Sciatic nerve (tissue), 2 donors: ENCODE results near the gene ABCG1. TPM values are rescaled to one million over a fixed set of nuclear protein-coding genes. Genes with fewer than 3 reads are reported as not detected.
A peak's percentile ranks its signal among the peaks of the same experiment; 100 is the strongest.

Experiments
- ATAC-seq: fragments of 200-7000 bp; cut with Tn5 transposase; one replicate; pipeline ENCODE4 v1.9.1; 2020; ENCODE audit warnings: mild to moderate bottlenecking, moderate library complexity
- DNase-seq: peaks from one replicate; pipeline ENCODE4 v3.0.0-alpha.2; 2020; ENCODE audit warnings: low spot score
- intact Hi-C: fragments of 100-400 bp; cut with DNase I; formaldehyde crosslinking; loops from one replicate; pipeline ENCODE4 v1.14.2; 2022
- total RNA-seq: library from RNA; stranded (reverse); fragmentation: NEBNext Ultra II Directional; extraction: Animal tissue kit (Norgen Biotek cat#: 25700); gene quantifications from one replicate; pipeline ENCODE4 v1.2.1, GENCODE V29; 2021
- donor health status: DM: no; HTN: no; CAD: no.
- donor health status: DM: no; HTN: no; CAD: no.

Gene ABCG1
- total RNA-seq, 1 donor from 2014 or later, result 44.2 TPM

DNA sequence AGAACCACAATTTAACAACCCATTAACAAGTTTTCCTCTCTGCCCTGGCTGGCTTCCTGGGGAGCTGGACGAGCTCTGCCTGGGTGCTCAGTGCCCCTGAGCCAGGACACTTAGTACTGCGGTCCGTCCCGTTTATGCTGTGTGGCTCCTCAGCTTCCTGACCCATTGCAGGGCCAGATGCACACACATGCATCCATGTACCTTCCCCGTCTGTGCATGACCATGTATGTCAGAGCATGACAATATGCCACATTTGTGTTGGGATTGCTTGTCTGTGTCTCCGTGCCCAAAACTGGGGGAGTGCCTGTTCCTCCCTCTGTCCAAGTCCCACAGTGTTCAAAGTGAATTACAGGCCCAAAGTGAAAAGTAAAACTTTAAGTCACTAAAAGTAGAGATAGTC lies 106.0 kb downstream of the ABCG1 start:
- no peak for DNase-seq
- ATAC-seq, result no peak

DNA sequence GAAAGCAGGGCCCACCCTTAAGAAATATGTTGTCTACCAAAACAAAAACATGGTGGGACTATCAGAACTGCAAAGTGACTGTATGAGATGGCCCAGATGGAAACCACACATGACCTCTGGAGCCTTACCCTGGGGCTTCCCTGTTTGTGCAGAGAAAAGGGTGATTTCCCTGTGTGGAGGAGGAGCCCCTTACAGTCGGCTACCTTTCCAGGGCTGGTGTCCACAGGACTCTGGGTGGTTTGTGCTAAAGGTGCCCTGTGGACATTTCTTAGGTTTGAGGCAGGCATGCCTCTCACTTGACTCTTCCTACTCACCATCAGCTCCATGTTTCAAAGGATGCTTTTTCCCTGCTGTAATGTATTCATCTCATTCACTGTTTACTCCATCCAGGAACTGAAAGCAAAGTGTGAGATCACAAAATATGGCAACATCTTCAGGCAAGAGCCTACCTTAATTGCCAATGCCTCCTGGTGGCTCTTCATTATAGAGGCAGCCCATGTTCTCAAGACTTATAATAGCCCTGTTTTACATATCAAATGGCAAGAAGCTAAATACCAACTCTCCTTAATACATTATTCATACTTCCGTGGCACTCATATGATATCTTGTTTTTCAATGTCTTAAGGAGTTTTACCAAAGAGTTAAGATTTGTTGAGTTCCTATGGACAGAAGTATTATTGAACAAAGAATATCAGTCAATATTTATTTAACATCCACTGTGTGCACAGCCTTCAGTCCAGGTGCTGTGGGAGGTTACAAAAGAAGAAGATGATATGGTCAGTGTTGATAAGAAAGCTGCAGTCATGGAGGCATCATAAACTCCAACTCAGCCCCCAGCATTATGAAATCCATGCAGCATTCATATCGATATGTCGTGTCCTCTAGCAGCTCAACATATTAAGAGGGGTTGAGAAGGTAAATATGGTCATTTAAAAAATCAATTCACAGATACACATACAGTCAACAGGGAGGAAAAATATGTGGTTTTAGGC lies 111.7 kb downstream of the ABCG1 start:
- DNase-seq (no peak), ATAC-seq (no peak)
- intact Hi-C loops, result no loop called here

More for the DNA sequence above, 106.0 kb downstream of the ABCG1 start:
- intact Hi-C loops, result no loop called here

DNA sequence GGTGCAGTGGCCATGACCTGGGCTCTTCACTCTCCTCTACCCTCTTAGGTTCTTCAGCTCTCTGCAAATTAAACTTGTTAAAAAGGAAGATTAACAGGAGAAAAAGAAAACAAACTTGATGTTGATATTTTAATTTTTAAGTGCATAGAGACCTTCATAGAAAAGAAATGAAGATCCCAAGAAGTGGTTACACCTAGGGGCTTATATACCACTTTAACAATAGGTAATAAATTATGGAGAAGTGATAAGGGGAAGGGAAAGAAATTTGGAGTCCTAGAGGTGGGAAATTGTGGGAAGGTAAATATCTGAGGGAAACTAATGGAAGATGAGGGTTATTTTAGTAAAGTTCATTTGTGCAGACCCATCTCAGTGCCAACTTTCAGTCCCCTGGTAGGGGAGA lies 112.7 kb downstream of the ABCG1 start:
- intact Hi-C loops, result no loop called here
- ATAC-seq (no peak), DNase-seq (no peak)

DNA sequence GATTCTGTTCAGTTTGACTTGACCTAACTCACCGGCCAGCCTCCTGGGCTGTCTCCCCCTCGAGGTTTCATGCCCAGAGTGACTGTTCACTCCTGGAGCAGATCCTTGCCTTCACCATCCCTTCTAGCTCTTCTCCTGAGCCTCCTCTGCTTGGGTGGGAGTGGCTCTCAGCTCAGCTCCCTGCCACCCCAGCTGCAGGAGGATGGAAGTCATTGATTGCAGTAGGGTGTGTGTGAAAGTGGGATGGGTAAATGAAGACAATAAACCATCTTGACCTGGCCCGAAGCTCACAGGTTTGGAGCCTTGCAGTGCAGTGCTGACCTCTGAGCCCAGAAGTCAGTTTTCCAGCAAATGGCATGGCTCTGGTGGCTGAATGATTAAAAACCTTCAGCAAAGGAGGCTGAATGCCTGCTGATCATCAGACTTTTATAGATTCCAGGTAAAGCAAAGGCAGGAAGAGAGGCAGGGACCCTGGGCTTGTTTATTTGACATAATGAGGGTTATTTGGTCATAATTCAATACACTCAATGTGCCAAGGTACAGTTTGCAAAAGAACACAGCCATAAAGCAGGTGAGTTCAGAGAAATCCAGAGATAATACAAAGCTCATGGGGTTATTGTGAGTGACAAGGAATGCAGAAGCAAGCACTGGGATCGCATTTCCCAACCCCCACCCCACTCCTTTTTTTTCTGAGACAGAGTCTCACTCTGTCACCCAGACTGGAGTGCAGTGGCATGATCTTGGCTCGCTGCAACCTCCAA lies 113.8 kb downstream of the ABCG1 start:
- ATAC-seq, result no peak
- DNase-seq, result no peak
- intact Hi-C loops, result no loop called here

DNA sequence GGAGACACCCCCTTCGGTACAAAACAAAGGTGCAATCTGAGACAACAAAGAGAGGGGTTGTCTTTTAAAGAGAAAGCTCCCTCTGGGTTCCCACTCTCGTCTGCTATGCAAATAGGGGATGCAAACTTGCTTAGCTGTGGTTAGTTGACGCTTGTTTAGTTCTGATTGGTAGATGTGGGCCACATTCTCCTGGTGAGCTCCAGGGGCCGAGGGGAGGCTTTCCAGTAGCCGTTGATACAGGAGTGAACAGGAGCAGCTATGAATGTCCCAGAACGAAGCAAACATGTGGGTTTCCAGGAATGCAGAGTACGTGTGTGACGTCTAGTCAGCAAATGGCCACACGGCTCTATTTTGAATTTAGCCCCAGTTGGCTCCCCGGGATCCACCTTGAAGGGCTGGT lies 117.1 kb downstream of the ABCG1 start:
- ATAC-seq, result no peak
- DNase-seq, result no peak
- intact Hi-C loops, result no loop called here

DNA sequence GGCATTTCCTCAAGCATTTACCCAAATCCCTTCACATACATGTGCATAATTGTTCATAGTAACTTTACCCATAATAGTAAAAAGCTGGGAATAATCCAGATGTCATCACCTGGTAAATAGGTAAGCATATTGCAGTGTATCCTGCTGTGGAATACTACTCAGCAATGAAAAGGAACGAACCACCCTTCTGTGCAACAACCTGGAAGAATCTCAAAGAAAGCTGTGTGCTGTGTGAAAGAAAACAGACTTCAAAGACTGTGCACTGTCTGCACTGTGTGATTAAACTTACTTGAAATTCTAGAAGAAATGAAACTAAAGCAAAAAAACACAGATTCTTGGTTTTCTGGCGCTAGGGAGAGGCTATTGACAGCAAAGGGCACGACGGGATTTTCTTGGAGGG lies 118.3 kb downstream of the ABCG1 start:
- intact Hi-C loops, result no loop called here
- ATAC-seq (no peak), DNase-seq (no peak)

DNA sequence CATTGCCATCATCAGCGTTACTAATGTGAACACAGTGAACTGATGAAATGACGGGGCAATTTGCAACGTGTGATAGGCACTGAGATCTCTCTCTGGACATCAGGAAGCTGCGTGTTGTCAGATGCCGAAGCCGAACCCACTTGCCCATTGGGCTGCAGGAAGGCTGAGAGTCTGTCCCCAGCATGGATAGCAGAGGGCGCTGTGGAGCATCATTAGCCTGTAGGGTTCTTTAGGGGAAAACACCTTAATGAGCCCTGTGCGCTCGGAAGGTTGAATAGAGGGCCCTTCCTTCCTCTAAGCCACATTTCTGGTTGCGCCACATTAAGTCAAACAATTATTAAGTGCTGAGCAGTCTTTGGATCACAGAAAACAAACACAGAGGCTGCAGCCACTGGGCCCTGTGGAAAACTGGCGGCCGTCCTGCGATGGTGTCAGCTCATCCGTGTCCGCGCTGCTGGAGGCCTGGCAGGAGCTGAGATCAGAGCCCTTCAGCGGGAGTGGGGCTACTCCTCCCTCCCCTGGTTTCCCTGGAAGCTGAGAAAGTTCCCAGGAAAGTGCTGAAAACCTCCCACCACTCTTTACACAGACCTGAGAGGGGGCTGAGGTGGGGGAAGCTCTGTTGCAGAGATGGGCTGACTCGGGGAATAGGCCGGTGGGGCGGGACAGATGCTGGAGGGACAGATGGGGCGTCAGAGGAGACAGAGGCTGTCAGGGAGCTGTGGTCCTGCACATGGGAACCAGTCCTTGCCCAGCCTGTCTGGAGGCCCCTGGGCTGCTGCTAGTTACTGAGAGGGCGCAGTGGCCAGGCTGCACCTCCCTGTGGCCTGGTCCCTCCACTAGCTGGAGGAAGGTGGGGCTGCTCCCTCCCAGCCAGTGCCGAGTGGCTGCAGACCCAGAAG lies 119.1 kb downstream of the ABCG1 start:
- peak; percentile 78 for DNase-seq
- ATAC-seq, result peak; percentile 80

DNA sequence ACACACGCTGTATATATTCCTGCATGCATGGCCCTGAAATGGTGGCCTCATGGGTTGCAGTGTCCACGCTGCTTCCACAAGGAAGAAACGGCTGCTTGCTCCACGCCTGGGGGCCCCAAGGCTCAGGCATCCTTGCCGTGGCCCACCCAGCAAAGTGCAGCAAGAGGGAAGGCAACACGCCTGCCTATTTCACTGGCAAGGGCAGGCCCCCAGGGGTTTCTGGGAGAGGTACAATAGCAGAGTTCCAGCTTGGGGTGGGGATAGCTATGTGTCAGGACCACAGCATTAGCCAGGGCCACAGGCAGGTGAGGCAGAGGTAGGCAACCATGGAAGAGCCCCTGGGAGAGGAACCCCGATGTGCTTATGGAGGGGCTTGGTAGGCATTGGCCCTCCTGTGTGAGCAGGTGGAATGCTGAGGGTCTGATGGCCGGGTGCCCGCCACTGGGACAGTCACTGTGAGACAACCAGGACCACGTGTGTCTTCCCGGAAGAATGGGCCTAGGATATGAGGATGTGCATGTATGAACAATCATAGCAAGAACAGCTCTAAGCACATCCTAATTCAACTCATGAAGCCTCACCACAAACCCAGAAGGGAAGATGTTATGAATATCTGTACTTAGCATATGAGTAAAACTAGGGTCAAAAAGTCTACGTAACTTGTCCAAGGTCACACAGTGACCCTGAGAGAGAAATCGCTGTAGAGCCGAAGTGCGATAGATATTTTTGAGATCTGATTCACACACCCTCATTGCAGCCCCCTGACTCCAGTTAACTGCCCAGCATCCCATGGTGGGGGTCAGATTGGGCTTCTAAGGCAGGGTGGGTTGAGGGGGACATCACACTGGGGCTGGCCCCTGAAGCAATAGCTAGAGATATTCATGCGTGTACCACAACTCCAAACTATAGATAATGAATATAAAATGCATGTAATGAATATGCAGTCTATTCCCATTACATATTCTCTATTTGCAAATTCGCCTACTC lies 120.1 kb downstream of the ABCG1 start:
- DNase-seq (peak; percentile 48), ATAC-seq (no peak)
- intact Hi-C loops, result no loop called here

More for the DNA sequence above, 119.1 kb downstream of the ABCG1 start:
- intact Hi-C loops, result no loop called here

DNA sequence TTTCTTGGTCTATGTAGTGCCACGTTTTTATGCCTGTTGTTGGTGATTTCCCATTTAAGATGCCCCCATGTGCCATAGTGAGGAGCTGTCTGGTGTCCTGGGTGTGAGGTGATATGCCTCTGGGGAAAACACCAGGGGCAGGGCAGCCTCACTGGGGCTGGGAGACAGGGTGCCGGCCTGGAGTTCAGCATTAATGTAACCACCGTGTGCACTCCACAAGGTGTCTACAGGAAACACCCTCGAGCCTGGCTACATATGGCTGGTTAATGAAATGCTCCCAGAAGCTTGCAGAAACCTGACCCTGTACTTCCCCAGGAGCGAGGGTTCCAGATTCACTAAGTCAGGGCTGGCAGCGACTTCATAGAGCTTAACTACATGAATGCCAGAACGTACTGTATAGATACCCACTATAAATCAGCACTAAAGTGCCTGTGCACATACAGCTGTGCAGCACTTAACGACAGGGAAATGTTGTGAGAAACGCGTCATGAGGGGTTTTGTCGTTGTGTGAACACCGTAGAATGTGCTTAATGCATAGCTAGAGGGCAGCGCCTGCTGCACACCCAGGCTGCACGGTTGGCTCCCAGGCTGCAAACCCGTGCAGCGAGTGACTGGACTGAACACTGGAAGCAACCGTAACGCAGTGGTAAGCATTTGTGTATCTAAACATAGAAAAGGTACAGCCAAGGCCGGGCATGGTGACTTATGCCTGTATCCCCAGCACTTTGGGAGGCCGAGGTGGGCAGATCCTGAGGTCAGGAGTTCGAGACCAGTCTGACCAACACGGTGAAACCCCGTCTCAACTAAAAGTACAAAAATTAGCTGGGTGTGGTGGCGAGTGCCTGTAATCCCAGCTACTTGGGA lies 121.5 kb downstream of the ABCG1 start:
- ATAC-seq (no peak), DNase-seq (no peak)
- intact Hi-C loops, result no loop called here

DNA sequence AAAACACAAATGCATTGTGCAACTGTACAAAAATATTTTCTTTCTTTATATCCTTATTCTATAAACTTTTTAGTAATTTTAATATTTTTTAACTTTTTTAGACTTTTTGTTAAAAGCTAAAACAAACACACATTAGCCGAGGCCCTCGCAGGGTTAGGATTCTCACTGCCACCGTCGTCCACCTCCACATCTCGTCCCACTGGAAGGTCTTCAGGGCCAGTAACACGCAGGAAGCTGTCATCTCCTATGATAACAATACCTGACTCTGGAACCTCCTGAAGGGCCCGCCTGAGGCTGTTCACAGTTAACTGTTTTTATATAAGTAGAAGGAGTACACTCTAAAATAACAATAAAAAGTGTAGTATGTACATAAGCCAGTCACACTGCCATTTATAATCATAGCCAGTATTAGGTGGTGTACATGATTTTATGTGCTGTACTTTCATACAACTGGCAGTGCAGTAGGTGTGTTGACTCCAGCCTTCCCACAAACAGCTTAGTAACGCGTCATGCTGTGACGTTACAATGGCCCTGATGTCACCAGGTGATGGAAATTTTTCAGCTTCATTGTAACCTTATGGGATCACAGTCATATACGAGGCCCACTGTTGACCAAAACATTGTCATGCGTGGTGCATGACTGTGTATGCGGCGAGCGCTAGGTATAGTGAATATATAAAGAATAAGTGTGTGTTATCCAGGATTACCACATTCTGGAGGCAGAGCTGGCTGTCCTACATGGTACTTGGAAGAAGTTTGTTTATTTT lies 123.0 kb downstream of the ABCG1 start:
- no peak for DNase-seq
- ATAC-seq, result no peak
- intact Hi-C loops, result no loop called here

DNA sequence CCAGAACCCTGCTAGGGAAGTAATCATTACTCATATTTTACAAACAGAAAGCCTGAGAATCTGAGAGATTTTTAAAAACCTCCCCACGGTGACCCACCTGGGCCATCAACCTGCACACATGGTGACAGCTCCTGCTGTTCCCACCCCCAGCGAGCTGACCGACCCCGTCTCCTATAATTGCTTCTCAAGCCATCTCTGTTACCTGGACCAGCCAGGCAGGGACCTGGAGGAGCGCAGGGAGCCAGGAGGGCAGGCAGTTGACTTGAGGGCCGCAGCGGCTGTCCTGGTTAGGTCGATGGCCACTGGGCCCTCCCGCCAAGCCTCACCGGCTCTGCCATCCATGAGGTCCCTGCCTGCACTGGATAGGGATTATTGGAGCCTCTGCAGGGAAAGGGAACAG lies 124.2 kb downstream of the ABCG1 start:
- no peak for DNase-seq
- ATAC-seq, result no peak
- intact Hi-C loops, result no loop called here

DNA sequence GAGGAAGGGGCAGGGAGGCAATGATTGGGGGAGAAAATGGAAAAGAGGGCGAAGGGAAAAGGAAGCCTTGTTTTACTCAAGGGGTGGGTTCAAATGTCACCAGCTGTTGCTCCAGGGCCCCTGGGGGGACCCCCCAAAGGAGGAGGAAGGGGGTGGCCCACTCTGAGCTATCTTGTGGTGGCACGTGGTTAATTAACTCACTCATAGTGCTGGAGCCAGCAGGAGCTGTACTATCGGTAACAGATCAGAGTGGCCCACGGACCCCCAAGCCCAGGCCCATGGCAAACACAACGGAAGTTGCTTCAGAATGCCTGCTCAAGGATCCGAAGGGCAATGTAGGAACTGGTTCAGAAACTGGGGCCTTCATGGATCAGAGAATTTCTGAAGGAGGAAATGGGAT lies 124.6 kb downstream of the ABCG1 start:
- DNase-seq, result no peak
- intact Hi-C loops, result no loop called here

DNA sequence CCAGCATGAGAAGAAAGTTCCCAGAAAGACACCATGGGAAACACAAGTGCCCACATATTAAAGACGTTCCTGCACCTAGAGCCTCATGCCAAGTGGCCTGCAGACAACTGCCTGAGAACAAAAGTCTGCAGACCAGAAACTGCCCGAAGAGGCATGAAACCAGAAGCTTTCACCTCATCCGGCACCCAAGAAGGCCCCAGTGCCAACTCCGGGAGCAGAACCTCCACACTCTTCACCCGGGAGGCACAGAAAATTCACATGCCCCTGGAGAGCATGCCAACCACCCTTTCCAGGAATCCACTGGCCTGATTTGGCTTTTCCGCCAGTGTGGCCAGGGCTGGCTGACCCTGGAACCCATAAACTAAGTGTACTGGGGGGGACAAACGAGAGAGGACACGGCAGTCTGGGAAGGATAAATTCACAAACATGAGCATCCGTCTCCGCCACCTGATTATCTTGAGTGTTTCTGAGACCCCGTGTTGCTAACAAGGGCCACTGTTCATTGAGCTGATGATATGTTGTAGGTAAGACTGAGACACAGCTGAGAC lies 125.1 kb downstream of the ABCG1 start:
- no peak for DNase-seq
- intact Hi-C loops, result no loop called here
- no peak for ATAC-seq

More for the DNA sequence above, 124.6 kb downstream of the ABCG1 start:
- no peak for ATAC-seq

DNA sequence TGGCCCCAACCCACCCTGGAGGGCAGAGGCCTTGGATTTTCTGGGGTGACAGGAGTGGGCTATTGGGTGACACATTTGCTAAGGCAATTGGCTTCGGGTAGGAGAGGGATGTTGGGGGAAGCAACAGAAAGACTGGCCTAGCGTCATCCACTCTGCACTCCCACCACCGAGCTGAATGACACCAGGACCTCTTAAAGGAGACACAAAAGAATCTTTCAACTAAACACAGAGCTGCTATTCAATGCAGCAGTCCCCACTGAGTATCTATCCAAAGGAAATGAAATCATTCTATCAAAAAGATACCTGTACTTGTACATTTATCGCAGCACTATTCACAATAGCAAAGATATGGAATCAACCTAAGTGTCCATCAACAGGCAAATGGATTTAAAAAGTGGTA lies 125.7 kb downstream of the ABCG1 start:
- DNase-seq (no peak), ATAC-seq (no peak)
- intact Hi-C loops, result no loop called here

DNA sequence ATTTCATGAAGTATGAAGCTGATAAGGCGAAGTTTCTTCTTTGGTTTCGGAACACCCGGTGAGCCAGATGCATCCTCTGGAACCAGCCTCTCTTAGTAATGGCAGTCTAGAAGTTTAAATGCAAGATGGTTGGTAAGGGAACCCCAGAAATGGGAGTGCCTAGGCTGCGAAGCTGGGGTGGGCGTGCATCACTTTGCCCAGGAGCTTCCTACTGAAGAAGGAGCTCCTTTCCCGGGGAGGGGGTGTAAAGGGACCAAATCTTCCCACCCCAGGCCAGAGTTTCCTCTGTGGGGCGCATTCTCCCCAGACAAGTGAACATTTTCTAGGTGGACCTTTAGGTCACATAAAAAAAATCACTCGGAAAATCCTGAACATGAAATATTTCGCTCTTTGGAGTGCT lies 127.5 kb downstream of the ABCG1 start:
- no peak for DNase-seq
- intact Hi-C loops, result no loop called here
- no peak for ATAC-seq
